Globus pallidus (tissue), 1 donor: ENCODE measurements around the gene FLOT1.
A peak's percentile ranks its signal among the peaks of the same experiment; 100 is the strongest.
"Not testable (repeated sequence)": the region's sequence is repeated elsewhere in the genome, so short reads cannot be mapped to it uniquely, and the experiment has no call there.

ENCODE experiments used
- DNase-seq: peaks from one replicate; pipeline ENCODE4 v3.0.0-alpha.2; 2015; ENCODE audit warnings: low spot score

Gene FLOT1

DNA sequence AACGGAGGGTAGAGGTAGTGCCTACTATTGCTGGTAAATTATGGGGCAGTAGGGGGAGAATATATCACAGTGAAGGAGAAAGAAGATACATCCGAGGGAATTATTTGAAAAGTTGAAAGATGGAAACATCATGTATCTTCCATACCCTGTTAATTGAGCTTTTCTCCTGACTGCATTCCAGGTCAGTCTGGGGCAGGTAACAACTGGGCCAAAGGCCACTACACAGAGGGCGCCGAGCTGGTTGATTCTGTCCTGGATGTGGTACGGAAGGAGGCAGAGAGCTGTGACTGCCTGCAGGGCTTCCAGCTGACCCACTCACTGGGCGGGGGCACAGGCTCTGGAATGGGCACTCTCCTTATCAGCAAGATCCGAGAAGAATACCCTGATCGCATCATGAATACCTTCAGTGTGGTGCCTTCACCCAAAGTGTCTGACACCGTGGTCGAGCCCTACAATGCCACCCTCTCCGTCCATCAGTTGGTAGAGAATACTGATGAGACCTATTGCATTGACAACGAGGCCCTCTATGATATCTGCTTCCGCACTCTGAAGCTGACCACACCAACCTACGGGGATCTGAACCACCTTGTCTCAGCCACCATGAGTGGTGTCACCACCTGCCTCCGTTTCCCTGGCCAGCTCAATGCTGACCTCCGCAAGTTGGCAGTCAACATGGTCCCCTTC lies 19.2 kb downstream of the FLOT1 start:
- not testable (repeated sequence) for DNase-seq

DNA sequence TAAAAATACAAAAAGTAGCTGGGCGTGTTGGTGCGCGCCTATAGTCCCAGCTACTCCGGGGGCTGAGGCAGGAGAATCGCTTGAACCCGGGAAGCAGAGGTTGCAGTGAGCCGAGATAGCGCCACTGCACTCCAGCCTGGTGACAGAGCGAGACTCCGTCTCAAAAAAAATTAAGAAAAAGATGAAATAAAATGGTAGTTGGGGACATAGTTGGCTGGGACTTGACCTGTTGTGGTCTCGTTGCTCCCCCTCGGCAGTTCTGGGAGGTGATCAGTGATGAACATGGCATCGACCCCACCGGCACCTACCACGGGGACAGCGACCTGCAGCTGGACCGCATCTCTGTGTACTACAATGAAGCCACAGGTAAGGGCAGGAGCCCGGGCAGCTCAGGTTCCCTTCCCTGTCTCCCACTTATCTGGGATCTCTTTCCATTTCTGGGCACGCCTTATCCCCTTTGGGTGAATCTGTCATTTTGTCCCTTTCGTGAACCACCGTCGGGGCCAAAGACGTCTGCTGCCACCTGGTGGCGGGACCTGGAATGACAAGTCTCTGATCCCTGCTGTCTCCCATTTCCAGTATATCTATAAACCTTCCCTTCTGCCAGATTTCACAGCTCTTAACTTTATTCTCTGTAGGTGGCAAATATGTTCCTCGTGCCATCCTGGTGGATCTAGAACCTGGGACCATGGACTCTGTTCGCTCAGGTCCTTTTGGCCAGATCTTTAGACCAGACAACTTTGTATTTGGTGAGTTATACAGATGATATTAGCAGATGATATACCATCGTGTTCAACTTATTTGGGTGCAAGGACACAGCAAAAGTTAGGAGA lies 20.0 kb downstream of the FLOT1 start:
- peak; percentile 76 for DNase-seq

DNA sequence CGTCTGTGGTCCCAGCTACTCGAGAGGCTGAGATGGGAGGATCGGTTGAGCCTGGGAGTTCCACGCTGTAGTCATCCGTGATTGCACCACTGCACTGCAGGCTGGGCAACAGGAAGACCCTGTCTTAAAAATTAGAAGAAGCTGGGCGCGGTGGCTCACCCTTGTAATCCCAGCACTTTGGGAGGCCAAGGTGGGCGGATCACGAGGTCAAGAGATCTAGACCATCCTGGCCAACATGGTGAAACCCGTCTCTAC lies 20.5 kb downstream of the FLOT1 start:
- DNase-seq, result not testable (repeated sequence)

DNA sequence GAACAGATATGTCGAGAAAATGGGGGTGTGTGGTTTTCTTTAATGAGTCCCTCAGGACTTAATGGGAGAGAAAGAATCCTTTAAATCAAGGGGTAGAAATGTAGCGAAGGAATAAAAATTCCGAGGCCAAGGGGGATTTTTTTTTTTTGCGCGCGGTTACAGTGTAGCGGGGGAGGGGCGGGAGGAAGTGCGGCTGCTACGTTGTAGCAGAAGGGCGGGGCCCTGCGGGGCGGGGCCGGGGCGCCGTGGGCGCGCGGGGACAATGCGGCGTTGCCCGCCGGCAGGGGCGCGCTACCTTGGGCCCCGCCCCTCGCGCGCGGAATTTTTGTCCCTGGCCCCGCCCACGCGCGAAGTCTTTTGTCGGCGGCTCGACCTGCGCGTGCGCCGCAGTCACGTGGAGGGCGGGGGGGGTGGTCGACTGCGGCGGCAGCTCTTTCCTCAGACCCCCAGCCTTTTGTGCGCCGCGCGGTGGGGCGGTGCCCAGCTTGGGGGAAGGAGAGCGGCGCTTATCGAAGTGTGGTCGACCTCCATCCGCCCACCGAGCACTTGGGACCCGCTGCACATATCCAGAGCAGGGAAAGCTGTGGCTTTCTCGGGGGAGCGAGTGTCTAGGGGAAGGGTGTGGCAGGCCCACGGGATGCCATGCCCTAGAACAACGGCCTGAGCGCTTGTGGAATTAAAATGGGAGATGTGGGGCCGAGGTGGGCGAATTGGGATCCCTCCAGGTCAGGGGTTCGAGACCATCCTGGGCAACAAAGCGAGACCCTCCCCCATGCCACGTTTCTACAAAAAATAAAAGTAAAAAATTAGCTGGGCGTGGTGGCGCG lies 21.1 kb downstream of the FLOT1 start:
- DNase-seq, result peak; percentile 86

DNA sequence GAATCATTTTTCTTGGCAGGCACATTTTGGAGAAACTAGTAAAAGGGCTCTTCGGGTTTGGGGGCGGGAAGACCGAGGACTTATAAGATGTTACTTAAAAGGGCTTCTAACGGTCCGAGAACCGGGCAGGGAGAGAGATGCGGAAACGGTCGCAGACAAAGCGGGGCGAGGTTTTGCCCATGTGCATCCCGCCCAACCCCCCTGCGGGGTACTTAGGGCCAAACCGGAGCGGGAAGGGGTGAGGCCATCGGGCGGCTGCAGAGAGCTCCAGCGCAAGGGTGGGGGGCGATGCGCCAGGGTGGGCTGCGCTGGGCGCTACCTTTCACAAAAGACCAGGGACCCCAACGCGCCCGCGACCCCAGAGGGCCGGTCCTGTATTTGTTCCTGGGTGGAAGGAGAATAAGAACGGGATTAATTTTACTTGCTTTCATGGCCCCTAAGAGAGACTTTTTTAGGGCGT lies 21.7 kb downstream of the FLOT1 start:
- peak; percentile 71 for DNase-seq

DNA sequence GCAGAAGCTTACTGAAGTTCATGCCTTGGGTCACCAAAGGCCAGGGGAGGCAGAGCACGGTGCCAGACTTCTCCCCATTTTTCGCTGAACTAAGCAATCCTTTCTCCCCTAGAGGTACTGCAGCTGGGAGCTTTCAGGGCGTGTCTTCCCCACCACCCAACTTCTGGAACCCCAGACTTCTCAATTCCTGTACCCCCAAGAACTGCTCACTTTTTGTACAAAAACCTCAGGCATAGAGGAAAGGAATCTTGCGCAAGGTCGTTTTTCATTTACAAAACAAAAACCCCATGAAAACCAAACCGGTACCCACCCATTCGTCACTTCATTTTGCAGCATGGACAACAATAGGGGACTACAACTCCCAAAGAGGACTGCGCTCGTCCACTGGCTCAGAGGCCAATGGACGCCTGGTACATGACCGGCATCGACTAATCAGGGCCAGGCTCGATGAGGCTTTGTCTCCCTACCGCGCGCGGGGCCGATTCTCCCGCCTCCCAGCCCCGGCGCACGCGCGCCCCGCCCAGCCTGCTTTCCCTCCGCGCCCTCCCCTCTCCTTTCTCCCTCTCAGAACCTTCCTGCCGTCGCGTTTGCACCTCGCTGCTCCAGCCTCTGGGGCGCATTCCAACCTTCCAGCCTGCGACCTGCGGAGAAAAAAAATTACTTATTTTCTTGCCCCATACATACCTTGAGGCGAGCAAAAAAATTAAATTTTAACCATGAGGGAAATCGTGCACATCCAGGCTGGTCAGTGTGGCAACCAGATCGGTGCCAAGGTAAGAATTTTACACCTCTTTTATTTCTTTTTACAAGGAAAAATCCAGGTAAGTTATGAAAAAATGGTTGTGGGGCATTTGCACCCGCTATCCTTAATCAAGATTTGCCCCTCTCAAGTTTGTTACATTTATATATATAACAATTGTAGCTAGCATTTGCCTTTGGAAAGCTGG lies 22.4 kb downstream of the FLOT1 start, which contains the start of gene TUBB:
Gene TUBB, plus strand, starts transcription at position 562 of the 947 bp plus-strand sequence. Its CDS starts 155 bp downstream, at position 717.
- DNase-seq, result peak; percentile 99

DNA sequence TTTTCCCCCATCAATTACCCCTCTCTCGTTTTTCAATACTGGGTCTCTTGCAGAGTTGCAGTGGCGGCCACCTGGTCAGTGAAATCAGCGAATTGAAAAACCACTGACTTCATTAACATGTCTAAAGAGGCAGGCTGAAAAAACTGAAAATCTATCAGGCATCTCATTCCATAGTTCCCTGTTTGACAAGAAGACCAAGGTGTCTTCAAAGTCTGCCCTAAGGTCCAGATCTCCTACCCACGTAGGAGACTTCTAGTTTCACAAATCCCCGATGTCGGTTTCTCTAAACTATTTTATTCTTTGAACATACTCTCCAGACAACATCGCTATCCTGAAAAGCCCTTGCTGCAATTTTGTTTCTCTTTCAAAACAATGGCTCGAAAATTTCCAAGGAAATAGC lies 23.1 kb downstream of the FLOT1 start:
- no peak for DNase-seq

DNA sequence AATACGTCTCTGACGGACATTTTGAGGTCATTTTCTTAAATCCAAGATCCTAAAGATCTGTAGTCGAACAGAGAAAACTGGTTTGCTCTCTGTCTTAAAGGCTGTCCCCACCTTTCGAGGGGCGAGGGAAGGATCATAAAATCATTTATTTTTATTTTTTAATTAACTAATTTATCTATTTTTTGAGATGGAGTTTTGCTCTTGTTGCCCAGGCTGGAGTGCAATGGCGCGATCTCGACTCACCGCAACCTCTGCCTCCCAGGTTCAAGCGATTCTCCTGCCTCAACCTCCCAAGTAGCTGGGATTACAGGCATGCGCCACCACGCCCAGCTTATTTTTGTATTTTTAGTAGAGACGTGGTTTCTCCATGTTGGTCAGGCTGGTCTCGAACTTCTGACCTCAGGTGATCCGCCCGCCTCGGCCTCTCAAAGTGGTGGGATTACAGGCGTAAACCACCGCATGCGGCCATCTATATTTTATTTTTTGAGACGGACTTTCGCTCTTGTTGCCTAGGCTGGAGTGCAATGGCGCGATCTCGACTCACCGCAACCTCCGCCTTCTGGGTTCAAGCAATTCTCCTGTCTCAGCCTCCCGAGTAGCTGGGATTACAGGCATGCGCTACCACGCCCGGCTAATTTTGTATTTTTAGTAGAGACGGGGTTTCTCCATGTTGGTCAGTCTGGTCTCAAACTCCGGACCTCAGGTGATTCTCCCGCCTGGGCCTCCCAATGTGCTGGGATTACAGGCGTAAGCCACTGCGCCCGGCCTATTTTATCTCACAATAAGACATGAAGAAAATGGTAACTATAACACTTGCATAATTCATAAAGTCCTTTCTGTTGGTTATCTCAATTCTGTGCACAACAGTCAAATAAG lies 24.4 kb downstream of the FLOT1 start:
- not testable (repeated sequence) for DNase-seq

DNA sequence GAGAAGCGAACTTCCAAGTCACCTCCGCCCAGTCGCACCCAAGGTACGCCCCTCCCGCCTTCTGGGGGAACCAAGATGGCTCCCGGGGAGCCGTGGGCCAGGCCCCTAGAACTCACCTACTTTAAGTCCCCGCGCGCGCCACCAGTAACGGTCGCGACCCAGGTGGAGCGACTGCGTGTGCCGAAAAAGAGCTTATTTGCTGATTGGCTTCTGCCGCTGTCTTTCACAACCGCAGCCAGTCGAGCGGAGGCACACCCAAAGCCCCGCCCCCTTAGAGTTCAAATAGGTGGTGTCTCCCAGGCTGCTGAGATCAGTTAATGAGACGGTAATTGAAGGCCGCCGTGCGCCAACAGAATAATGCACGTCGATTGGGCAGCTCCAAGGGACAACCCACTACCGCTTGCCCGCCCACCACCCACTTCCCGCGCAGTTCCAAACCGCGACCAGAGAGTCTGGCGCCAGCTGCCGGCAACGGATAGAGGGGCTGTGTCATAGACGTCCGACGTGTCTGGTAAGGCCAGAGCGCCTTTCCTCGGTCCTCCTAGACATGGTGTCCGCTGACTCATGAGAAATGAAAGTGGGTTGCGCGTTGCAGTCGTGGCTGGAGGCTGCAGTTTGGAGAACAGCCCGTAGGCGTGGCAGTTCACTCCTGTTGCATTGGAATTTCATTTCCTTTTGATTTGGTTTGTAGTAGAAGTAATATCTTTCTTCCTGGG lies 25.2 kb downstream of the FLOT1 start, which contains the start of gene MDC1:
Gene MDC1, minus strand, starts transcription at position 153 of the 716 bp plus-strand sequence. CDS start 2,106 bp downstream, outside the sequence.
- DNase-seq, result peak; percentile 100

DNA sequence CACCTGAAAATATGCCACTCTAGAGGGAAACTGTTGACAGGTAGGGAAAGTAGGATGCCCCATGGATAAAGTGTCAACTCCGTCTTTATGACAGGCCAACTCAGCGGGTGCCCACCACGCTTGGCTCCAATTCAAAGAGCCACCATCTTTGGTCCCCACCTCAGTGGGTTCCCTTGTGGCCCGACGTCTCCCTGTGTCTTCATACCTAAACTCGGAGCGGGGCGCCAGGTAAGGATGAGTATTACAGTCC lies 25.7 kb downstream of the FLOT1 start:
- no peak for DNase-seq

DNA sequence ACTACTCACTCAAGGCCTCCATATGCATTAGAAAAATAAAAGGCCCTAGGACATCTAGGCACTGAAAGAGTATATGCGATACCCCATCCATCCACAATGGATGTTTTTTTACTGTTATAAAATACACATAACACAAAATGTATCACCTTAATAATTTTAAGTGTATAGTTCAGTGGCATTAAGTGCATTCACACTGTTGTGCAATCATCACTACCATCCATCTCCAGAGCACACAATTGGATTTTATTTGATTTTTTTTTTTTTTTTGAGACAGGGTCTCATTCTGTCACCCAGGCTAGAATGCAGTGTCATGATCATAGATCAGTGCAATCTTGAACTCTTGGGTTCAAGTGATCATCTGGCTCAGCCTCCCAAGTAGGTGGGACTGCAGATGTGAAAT lies 28.2 kb downstream of the FLOT1 start:
- DNase-seq, result no peak

DNA sequence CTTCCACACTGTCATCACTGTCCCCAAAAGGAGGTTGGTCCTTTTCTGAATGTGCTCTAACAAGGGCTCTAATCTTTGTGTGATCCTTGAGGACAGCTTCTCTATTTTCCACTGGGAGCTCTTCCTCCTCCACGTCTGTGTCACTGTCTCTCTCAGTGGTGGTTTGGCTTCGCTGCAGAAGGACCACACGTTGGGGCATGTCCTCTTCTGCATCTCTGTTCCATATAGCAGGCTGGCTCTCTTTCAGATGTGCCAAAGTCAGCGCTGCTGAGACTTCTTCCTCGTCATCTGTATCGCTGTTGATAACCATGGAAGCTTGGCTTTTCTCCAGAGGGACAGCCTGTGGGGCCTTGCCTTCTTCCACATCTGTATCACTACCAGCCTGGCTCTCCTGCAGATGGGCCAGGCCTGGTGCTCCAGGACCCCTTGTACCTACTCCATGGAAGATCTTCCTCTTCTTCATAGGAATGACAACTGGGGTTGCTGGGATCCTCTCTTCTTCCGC lies 30.0 kb downstream of the FLOT1 start:
- no peak for DNase-seq

DNA sequence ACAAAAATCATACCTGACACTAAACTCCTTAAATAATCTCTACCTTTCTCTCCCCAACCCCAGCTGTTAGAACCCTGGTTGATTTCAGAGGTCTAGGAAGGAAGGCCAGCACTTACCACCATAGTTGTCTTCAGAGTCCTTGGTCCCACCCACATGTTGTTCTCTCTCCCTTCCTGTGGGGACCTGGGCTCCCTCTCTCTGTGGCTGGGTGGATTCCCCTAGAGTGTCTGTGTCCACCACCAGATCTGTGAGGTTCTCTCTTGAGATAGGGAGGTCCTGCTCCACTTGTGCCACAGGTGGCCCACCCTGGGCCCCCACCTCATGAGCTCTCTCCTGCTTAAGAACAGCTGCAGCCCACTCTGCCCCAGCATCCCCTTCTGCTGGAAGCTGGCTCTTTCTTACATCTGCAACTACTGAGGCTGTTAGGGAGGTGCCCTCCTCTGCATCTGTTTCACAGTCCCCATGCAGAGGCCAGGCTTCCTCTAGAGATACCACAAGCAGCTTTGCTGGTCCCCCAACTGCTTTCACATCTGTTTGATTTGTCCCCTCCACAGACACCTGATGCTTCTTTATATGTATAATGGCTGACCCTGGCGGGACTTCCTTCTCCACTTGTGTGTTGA lies 30.6 kb downstream of the FLOT1 start:
- DNase-seq, result no peak

DNA sequence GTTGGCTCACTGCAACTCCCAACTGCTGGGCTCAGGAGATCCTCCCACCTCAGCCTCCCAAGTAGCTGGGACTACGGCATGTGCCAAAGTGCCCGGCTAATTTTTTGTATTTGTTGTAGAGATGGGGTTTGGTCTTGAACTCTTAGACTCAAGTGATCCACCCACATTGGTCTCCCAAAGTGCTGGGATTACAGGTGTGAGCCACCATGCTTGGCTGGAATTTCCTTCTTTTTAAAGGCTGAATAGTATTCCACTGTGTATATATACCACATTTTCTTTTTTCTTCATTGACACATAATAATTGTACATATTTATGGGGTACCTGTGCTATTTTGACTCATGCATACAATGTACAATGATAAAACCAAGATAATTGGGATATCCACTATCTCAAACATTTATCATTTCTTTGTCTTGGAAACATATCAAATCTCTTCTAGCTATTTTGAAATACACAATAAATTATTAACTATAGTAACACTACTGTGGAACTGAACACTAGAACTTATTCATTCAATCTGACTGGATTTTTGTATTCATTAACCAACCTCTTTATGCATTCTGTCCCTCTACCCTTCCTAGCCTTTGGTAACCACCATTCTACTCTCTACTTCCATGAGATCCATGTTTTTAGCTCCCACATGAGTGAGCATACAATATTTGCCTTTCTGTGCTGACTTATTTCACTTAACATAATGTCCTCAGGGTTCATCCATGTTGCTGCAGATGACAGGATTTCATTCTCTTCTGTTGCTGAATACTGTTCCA lies 33.2 kb downstream of the FLOT1 start:
- no peak for DNase-seq

DNA sequence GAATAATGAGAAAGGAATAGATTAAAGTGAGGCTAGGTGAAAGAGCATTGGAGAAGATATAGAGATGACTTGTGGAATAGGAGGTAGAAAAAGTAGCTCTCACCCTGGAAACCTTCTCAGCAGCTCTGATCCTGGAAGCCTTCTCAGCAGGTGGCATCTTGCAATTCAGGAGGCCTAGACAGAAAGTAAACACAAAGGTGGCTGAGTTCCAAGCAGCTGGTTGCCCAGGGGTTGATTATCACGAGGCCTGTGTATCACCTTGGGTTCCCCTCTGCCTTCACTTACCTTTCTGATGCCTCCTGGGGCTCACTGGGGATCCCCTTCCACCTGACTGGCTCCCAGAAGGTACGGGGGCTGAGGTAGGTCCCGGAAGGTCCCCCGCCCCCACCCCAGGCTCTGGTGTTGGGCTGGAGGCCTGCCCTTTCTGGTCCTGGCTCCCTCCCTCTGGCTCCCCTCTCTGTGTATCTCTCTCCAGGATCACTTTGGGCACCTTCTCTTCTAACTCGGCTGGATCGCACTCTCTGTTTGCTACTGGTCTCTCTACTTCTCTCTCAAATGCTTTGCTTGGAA lies 35.1 kb downstream of the FLOT1 start:
- no peak for DNase-seq

DNA sequence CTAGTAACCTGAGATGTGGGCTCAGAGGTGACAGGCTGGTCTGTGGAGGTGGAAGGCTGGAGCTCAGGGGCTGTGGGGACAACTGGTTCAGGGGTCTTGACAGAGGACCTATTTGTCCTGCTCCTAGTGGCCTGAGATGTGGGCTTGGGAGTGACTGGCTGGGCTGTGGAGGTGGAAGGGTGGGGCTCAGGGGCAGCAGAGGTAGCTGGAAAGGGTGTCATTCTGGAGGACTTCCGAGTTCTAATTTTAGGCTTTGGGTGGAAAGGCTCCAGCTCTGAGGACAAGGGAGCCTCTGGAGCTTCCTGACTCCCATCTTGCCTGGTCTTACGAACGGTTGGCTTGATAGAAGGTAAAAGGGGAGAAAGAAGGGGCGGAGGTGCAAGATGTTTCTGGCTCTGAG lies 36.9 kb downstream of the FLOT1 start:
- DNase-seq, result no peak

DNA sequence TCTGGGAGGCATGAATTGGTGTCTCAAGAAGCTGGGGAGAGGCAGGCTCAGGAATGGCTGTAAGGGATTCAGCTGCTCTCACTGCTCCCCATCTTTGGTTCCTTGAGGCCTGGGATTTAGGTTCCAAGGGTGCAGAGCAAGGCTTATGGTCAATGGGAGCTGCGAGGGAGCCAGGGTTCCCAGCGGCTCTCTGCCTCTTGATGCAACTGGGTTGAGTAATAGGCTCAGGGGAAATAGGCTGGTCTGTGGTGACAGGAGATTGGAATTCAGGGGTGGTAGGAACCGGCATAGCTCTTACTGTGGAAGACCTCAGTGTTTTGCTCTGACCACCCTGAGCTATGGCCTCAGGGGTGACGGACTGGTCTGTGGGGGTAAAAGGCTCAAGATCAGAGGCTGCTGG lies 38.7 kb downstream of the FLOT1 start:
- DNase-seq, result no peak

DNA sequence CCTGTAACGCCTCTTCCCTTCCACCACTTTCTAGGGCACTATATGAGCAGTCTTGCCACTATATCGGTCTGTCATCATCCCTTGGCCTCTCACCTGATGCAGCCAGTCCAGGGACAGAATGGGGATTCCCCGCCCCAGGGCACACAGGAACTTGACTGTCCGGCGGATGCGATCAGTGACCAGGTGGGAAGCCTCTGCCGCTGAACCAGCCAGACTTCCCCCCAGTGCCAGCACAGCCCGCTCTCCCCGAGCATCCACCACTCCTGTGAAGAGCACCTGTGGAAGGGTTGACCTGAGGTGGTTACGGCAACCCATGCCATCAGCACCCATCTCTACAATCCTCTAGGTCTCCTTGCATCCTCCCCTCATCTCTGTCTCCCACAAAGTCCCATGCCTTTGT lies 39.5 kb downstream of the FLOT1 start:
- DNase-seq, result no peak
